NCI-H2107 (cell line): ENCODE measurements around the gene REELD1.

Experiments
- DNase-seq: peaks from one replicate; lab custom pipeline; 2025; lab: John Stamatoyannopoulos, UW

The REELD1 gene

DNA sequence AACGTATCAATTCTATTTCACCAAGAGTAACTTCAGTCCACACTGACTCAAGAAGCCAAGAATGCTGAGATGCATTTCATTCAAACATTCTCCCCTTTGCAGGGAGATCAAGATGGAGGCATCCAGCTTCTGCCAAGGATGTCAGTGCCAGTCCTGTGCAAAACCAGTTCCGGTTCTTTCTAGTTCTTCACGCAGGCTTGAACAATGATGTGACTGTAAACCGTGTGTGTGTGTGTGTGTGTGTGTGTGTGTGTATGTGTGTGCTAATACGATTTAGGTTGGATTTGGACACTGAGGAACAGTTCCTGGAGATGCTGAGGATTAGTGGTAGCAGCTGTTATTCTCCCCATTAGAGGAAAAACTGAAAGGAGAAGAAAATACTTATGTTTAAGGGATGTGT lies at the start of gene REELD1:
TSS of gene REELD1 (plus strand) at position 301 of the 400 bp plus-strand sequence. CDS start 2,415 bp downstream, outside the sequence.
- no peak for DNase-seq

GRCh38 chr4:146165221-146165620 lies 49.1 kb upstream of the REELD1 start:
- DNase-seq = no peak

DNA sequence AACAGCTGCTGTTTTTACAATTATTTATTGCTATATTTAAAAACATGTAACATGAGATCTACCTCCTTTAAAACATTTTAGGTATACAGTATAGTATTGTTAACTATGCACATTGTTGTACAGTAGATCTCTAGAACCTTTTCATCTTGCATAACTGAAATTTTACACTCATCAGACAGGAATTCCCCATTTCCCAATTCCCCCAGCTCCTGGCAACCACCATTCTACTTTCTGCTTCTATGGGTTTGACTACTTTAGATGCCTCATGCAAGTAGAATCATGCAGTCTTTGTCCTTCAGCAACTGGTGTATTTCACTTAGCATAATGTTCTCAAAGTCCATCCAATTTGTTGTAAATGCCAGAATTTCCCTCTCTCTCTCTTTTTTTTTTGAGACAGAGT lies 48.5 kb upstream of the REELD1 start:
- DNase-seq = no peak

- no peak for DNase-seq
These were observed 44.2 kb upstream of the REELD1 start for GRCh38 chr4:146170149-146170548.

- peak; percentile 53 for DNase-seq
These were observed 38.5 kb upstream of the REELD1 start, which contains the start of gene LSM6 for GRCh38 chr4:146175541-146176453. Gene LSM6 (plus strand): TSS chr4:146175718. CDS start chr4:146182922, 7,204 bp downstream.

DNA sequence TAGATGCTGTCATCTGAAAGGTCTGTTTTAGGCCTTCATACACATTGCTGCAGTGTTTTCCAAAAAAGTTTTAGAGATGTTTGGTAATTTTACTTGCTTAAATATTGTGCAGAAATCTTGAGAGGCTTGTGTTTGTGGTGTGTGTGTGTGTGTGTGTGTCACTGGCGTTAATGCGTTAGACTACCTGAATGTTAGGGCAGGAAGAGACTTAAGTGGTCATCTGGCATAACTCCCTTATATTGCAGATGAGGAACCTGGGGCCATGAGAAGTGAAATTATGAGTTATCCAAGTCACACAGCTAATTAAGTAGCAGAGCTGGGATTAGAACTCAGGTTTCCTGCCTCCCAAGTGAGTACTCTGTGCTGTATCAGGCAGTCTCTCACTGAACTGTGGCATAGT lies 37.4 kb upstream of the REELD1 start:
- DNase-seq = no peak

DNA sequence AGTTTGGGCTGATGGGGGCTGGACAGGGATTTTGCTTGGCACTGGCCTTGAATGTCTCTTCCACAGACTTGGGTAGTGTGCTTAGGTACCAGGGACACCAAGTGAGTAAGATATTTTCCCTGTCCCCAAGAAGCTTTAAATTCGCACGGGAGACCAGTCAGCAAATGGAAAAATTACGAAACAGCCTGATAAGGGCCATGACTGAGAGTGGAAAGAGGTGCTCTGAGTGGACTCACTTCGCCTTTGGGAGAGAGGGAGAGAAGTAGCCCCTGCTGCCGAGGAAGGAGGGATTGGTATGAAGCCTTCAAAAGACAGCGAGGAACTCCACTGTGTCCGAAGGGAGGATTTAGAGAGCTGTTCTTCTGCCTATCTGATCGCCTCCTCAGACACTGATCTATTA lies 36.2 kb upstream of the REELD1 start:
- no peak for DNase-seq

- no peak for DNase-seq
These were observed 34.5 kb upstream of the REELD1 start for GRCh38 chr4:146179784-146180370.

DNA sequence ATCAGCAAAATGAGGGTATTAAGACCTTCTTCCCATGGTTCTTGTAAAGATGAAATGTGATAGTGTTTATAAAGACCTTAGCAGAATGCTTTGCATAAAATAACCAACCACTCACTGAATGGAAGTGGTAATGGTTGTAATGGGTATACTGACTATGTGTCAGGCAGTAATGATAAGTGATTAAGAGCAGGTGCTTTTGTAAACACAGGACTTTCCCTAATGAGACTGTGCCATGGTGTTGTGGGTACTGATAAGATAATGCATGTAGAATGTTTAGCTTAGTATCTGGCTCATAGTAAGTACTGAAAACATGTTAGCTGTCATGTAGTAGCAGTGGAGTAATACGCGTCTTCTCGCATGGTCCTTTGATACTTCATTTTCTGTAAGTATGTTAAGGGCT lies 31.9 kb upstream of the REELD1 start:
- DNase-seq = no peak

- DNase-seq = no peak
These were observed 31.1 kb upstream of the REELD1 start for GRCh38 chr4:146183209-146183608.

DNA sequence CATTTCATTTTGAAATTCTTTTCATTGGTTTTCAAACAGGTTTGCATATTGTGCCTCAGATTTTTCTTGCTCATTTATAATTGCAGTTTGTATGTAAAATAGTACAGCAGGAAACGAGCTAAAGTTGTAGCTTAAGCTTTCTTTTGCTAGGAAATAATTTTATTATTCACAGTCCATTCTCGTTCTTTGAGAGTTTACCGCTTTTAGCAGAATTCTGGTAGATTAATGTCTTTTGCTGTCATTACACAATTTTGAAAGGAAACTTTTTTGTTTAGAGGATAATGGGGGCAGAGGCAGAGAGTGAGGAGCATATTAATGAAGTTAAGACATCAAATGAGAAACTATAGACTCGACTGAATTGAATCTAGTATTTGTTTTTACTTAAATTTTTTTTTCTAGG lies 28.3 kb upstream of the REELD1 start:
- DNase-seq = no peak

GRCh38 chr4:146186596-146186995 lies 27.7 kb upstream of the REELD1 start:
- DNase-seq = no peak

DNA sequence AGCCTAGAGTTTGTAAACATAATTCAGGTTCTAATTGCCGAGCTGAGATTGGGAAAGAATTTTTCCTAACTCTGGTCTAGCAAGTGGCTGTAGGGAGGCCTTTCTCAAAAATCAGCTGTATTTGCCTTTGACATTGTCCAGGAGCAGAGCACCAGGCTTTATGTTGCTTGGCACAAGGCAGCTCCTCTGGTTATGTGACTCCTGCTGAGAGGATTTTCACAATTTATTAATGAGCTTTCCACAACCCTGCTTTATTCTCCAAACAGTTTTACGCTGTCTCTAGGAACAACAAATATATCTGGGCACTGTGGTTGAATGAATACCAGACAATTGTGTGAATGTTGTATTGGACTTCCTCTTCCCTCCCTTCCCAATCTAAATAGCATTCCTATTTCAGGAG lies 23.9 kb upstream of the REELD1 start:
- no peak for DNase-seq

DNA sequence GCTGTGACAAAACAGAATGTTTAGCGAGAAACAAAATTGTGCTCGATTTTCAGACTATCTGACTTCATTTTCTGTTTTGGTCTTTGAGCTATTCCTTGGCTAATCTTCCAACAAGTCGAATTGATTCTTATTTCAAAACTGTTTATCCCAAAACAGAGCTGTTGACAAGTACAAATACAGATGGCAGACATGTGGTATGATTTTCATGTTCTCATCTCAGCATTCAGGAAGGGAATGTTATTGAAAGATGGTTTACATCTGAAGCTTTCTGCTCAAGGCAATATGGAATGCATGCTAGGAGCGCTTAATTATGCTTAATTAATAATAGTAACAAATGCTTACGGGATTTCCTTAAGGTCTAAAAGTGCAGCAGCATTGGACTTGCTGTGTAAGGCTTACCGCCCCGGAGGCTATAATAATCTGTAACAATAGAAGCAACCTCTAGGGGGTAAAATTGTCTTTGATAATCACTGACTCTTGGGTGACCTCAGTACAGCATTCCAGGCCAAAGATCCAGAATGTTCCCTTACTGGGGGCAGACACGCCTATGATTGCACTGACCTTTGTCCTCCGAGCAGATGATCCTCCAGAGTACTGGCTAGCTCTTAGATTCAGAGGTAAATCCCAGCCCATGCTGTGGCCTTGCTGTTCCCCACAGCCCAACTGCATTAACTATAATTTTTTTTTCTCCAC lies 22.4 kb upstream of the REELD1 start:
- DNase-seq = no peak

DNA sequence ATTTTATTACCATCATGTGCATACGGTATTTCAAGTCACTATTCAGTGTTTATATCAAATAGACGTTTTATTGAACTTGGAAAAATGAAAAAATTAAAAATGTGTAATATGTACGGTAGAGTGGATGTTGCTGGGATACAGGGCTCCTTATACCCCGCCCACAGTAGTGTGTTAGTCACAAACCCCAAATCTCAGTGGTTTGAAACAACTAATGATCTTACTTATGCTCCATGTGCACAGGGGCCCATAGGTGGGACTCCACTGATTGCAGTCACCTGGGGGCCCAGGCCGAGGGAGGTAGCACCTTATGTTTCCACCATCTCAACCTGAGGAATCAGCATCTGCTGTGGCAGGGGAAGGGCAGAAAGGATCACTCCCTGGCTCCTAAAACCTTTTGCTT lies 20.7 kb upstream of the REELD1 start:
- no peak for DNase-seq

DNA sequence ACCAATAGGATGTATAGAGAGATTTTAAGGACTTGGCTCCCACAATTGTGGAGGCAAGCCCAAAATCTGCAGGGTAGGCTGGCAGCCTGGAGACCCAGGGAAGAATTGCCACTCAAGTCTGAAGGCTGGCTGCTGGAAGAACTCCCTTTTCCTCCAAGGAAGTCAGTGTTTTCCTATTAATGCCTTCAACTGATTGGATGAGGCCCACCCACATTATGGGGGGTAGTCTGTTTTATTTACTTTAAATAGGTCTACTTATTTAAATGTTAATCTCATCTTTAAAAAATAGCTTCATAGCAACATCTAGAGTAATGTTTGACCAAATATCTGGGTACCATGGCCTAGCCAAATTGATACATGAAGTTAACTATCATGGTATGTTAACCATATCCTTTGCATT lies 20.1 kb upstream of the REELD1 start:
- DNase-seq = no peak

GRCh38 chr4:146202665-146203064 lies 11.7 kb upstream of the REELD1 start:
- DNase-seq = no peak

GRCh38 chr4:146207410-146207809 lies 6.9 kb upstream of the REELD1 start:
- no peak for DNase-seq

- DNase-seq = no peak
These were observed 3.4 kb upstream of the REELD1 start for GRCh38 chr4:146210890-146211289.

DNA sequence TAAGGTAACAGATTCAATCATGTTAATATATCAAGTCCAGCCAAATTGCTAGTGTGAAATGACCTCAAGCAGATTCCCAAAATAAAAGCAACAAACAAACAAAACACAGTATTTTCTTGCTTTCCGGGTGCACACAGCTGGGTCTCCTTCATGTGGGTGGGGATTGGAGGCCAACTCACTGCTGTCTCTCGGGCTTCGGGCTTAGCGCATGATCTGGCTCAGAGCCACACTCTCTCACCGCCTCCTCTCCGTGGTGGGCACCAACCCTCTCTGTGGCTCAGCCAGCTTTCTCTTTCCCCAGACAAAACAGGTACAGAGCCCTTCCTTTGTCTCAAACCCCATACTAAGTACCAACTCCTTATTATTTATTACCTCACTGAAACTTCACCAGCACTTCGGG lies 2.9 kb upstream of the REELD1 start:
- no peak for DNase-seq

DNA sequence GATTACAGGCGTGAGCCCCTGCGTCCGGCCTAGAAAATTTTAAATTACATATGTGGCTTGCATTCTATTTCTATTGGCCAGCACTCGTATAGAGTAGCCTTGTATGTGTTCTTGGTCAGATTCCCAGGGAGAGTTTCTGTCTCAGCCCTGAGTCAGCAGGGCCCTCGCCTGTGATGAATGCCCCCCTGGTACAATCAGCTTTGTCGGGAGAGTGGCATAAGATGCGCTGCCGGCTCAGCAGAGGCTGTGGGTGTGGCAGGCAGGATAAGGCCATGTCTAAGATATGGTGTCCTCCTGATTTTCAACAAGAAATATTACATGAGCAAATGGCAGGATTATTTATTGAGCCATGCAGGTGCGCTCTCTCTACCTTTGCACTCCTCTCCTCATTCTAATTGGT lies 1.6 kb upstream of the REELD1 start:
- DNase-seq = no peak

GRCh38 chr4:146222313-146222712 lies 8.0 kb downstream of the REELD1 start:
- no peak for DNase-seq
